HG02610 (cell line): ENCODE measurements around the gene ERVH48-1.
A peak's percentile ranks its signal among the peaks of the same experiment; 100 is the strongest.
"Not testable (repeated sequence)": the region's sequence is repeated elsewhere in the genome, so short reads cannot be mapped to it uniquely, and the experiment has no call there.

Experiments used
- ATAC-seq: cut with Tn5 transposase; IDR thresholded peaks from one replicate; pipeline ENCODE4 v1.9.1; 2021; ENCODE audit warnings: mild to moderate bottlenecking, moderate library complexity; ENCODE audit not compliant: unreplicated experiment

The ERVH48-1 gene

DNA sequence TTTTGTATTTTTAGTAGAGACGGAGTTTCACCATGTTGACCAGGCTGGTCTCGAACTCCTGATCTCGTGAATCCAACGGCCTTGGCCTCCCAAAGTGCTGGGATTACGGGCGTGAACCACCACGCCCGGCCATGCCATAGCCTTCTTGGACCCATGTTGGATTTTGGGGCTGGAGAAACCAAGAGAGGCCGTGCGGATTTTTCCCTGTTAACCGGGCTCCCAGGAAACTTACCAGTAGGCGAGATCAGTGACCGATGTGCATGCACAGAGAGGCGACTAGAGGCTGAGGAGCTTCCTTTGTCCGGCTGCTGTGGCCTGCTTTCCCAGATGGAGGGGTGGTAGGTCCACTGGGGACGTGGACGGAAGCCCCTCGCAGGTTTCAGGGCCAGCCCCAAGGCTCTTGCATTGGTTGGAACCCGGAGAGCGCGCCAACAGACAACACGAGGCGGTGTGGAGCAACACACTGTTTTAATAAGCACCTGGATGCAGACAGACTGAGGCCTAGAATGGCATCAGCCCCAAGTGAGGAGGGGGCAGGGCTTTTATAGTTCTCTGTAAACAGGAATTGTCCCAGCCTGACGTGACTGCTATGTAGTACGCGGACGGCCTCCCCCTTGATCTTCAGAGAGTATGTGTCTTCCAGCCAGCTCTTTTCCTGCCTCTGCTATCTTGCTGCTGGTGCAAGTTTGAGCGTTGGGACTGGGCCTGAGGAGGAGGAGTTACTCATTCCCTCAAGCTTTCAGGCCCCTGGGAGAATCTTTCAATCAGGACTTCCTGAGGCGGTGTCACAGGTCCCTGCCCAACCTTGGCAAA is at the start of gene ERVH48-1:
Gene ERVH48-1, minus strand, starts transcription at position 517 of the 813 bp plus-strand sequence. CDS start 6,624 bp downstream, outside the sequence.
- ATAC-seq: no peak

- peak; percentile 87 for ATAC-seq
Measured at GRCh38 chr21:42973991-42974831, 48.8 kb upstream of the ERVH48-1 start, which contains the start of gene PKNOX1. PKNOX1 (plus strand) TSS chr21:42974562; CDS start chr21:43004382, 29,820 bp downstream.

- no peak for ATAC-seq
Measured at GRCh38 chr21:42973309-42973990, 48.0 kb upstream of the ERVH48-1 start.

DNA sequence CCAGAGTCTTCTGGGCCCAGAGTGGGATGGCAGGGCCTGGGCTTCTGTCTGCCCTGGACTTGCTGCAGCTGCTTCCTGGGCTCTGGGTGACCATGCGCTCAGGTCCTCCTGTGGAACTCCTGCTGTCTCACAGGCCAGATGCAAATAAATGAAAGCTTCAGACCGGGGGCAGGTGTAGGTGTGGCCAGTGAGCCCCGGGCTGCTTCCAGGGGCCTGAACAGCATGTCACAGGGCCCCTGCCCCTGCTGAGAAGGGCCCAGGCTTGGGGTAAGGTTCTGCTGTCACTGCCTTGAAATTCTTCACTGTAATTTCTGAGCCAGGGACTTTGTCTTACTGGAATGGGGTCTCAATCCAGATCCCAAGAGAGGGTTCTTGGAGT is 46.5 kb upstream of the ERVH48-1 start:
- no peak for ATAC-seq

- no peak for ATAC-seq
Measured at GRCh38 chr21:42970946-42971653, 45.7 kb upstream of the ERVH48-1 start.

- ATAC-seq: no peak
Measured at GRCh38 chr21:42969193-42969600, 43.8 kb upstream of the ERVH48-1 start.

- ATAC-seq: not testable (repeated sequence)
Measured at GRCh38 chr21:42967616-42968015, 42.2 kb upstream of the ERVH48-1 start.

DNA sequence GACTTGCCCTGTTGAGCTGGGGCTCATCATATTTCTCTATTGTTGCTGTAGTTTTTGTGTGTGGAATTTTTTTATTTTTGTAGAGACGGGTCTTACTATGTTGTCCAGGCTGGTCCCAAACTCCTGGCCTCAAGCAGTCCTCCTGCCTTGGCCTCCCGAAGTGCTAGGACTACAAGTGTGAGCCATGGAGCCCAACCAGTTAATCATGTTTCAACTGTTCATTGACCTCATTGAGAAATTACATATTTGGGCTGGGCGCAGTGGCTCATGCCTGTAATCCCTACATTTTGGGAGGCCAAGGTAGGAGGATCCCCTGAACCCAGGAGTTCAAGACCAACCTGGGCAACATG is 39.8 kb upstream of the ERVH48-1 start:
- no peak for ATAC-seq

- no peak for ATAC-seq
Measured at GRCh38 chr21:42964546-42965210, 39.2 kb upstream of the ERVH48-1 start.

DNA sequence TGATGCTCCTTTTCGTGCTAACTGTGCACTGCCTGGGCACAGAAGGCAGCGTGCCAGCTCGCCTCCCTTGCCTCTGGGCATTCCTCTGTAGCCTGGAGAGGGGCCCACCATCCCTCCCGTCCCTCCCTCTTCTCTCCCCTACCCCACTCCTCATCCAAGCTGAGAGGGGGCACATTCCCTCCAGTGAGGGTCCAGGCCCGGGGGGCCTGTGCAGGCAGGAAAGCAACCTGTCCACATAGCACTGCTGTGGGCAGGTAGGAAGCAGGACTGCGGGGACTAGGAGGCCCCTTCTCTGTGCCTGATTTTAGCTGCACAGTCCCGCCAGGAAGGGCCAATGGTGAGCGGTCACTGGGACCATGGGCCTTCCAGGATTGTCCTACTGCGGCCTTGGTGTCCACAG is 38.7 kb upstream of the ERVH48-1 start:
- ATAC-seq: no peak

DNA sequence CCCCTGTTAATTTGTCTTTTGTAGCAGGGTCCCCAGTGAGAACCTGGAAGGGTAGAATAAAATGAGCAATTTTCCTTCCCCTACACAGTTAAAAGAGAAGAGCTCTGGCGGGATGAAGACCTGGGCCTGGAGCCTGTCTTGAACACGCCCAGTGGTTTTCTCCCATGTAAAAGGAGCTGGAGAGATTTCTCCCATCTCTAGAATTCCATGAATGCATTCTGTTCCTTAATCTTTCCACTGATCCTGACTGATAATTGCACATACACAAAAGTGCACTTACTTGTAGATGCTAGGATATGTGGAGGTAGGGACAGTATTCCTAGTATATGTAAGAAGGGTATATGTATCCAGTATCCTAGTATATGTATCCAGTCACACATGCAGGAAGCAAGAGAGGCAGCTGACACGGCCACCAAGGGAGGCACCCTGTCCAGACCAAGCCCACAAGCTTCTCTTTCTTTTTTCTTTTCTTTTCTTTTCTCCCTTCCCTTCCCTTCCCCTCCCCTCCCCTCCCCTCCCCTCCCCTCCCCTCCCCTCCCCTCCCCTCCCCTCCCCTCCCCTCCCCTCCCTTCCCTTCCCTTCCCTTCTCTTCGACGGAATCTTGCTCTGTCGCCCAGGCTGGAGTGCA is 37.1 kb upstream of the ERVH48-1 start:
- ATAC-seq: no peak

GRCh38 chr21:42959728-42960127 is 34.3 kb upstream of the ERVH48-1 start:
- no peak for ATAC-seq

- ATAC-seq: not testable (repeated sequence)
Measured at GRCh38 chr21:42958122-42958521, 32.7 kb upstream of the ERVH48-1 start.

GRCh38 chr21:42956824-42957630 is 31.6 kb upstream of the ERVH48-1 start:
- ATAC-seq: peak; percentile 98

GRCh38 chr21:42951193-42951592 is 25.8 kb upstream of the ERVH48-1 start:
- ATAC-seq: not testable (repeated sequence)

DNA sequence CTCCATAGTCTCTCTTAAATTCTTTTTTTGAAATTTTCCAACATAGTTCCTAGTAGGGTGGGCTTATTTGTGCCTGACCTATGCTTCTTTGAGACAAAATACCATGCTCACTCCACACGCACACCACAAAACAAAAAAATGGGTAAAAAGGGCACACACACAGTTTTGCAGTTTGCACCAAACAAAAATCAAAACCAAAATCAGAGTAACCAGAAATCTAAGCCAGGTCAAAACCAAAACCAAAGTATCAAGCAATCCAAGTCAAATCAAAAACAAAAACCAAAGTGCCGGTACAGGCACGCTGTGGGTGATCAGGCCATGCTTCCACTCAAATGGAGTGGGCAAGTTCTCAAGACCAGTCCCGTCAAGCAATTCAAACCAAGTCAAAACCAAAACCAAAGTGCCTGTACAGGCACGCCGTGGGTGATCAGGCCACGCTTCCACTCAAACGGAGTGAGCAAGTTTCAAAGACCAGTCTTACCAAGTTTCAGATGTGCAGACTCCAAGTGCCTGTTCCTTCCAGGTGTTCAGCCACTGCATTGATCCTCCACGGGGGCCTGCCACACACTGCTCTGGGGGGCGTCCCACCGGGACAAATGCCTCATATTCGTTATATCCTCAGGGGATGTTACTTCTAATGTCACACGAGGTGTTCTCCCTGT is 23.8 kb upstream of the ERVH48-1 start:
- not testable (repeated sequence) for ATAC-seq

DNA sequence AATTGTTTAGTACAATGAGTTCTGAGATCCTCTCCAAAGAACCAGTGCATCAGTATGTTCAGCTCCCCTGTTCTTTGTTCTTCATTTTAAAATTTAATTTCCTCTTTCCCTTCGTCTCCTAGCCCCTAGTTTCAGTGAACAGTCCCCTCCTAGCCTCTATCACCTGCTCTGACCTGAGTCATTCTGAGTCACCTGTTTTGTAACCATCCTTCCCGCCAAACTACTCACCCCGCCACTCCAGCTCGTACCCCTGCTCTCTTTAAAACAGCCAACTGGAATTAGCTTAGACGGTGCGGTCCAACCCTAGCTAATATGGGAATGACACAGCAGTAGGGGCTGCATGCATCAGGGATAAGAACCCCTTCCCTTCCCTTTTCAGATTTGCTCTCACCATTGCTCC is 16.8 kb upstream of the ERVH48-1 start:
- no peak for ATAC-seq

DNA sequence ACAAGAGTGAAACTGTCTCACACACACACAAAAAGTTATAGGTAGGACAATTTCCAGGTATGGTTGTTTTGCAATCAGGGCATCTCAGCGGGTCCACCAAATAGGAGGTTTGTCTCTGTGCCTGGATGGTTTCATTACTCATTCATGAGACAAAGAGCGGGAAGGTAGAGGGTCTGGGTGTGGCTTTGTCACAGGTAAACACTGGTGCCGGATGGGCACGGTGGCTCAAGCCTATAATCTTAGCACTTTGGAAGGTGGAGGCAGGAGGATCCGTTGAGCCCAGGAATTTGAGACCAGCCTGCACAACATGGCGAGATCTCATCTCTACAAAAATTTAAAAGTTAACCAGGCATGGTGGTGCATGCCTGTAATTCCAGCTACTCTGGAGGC is 16.3 kb upstream of the ERVH48-1 start:
- ATAC-seq: no peak
